Keratinocyte (primary cell): ENCODE measurements around the gene MOGAT2. TPM values are rescaled to one million over a fixed set of nuclear protein-coding genes. Genes with fewer than 3 reads are reported as not detected.

Source experiments
- DNase-seq: peaks from one replicate; pipeline ENCODE4 v3.0.0-alpha.2; 2011; ENCODE audit warnings: low read depth, missing footprints, low spot score
- FAIRE-seq: peaks from 2 replicates; lab custom pipeline; 2011; peaks lifted over from hg19 to GRCh38; lab: Jason Lieb, UNC
- H2AFZ ChIP-seq: 2 replicates; pipeline ENCODE4 v1.6.0; 2012; ENCODE audit warnings: low read length, control low read depth, inconsistent platforms; ENCODE audit not compliant: control insufficient read depth
- H3K27ac ChIP-seq: 2 replicates; pipeline ENCODE4 v1.5.1; 2011; ENCODE audit warnings: low read length; ENCODE audit not compliant: control insufficient read depth, insufficient read depth
- H3K27me3 ChIP-seq: 3 replicates; pipeline ENCODE4 v1.6.0; 2011; ENCODE audit warnings: low read length; ENCODE audit not compliant: control insufficient read depth, insufficient read depth; ENCODE audit errors: extremely low read depth
- H3K36me3 ChIP-seq, 2 experiments: 2 replicates in 1 of 2; 3 replicates in 1 of 2; pipeline ENCODE4 v1.5.1; 2011; ENCODE audit warnings: low read length in 2 of 2, mild to moderate bottlenecking in 1 of 2; ENCODE audit not compliant: control insufficient read depth in 2 of 2, insufficient read depth in 2 of 2; ENCODE audit errors: extremely low read depth in 1 of 2
- H3K4me1 ChIP-seq: 3 replicates; pipeline ENCODE4 v1.5.1; 2011; ENCODE audit warnings: low read length; ENCODE audit not compliant: control insufficient read depth, insufficient read depth; ENCODE audit errors: extremely low read depth
- H3K4me2 ChIP-seq: 3 replicates; pipeline ENCODE4 v1.6.0; 2011; ENCODE audit warnings: low read depth, low read length; ENCODE audit not compliant: control insufficient read depth, insufficient read depth; ENCODE audit errors: extremely low read depth
- H3K4me3 ChIP-seq, 3 experiments: fragments of 200-600 bp in 1 of 3; sonication (generic) in 1 of 3; 2 replicates in 2 of 3; 3 replicates in 1 of 3; pipeline ENCODE4 v1.5.1; 2011 to 2016; ENCODE audit warnings: low read length in 3 of 3, mild to moderate bottlenecking in 3 of 3, control low read depth in 2 of 3, inconsistent platforms in 1 of 3, low read depth in 1 of 3, mixed read lengths in 1 of 3, mixed run types in 1 of 3, moderate library complexity in 1 of 3; ENCODE audit not compliant: control insufficient read depth in 2 of 3, insufficient read depth in 2 of 3; ENCODE audit errors: extremely low read depth in 1 of 3
- H3K79me2 ChIP-seq: 2 replicates; pipeline ENCODE4 v1.6.0; 2012; ENCODE audit warnings: low read length; ENCODE audit not compliant: control insufficient read depth, insufficient read depth
- H3K9ac ChIP-seq: 3 replicates; pipeline ENCODE4 v1.6.0; 2011; ENCODE audit warnings: low read length; ENCODE audit not compliant: control insufficient read depth, insufficient read depth; ENCODE audit errors: extremely low read depth
- H3K9me1 ChIP-seq: 3 replicates; pipeline ENCODE4 v1.6.0; 2011; ENCODE audit warnings: low read length; ENCODE audit not compliant: control insufficient read depth, insufficient read depth; ENCODE audit errors: extremely low read depth
- H3K9me3 ChIP-seq: 2 replicates; pipeline ENCODE4 v1.5.1; 2012; ENCODE audit warnings: low read depth, low read length; ENCODE audit not compliant: control insufficient read depth
- H4K20me1 ChIP-seq: 3 replicates; pipeline ENCODE4 v1.6.0; 2011; ENCODE audit warnings: low read length; ENCODE audit not compliant: control insufficient read depth, insufficient read depth; ENCODE audit errors: extremely low read depth
- CTCF ChIP-seq, 3 experiments: IDR thresholded peaks in 1 of 3; conservative IDR thresholded peaks in 1 of 3; optimal IDR thresholded peaks in 1 of 3; 2 replicates in 2 of 3; 3 replicates in 1 of 3; pipeline versions ENCODE3 to v1.5.1; 2011; ENCODE audit warnings: low read length in 3 of 3, mild to moderate bottlenecking in 3 of 3, moderate library complexity in 2 of 3, control low read depth in 1 of 3, inconsistent platforms in 1 of 3; ENCODE audit not compliant: insufficient read depth in 2 of 3; ENCODE audit errors: extremely low read depth in 1 of 3
- EZH2 ChIP-seq: IDR thresholded peaks from one replicate; pipeline ENCODE4 v1.6.1; 2012; ENCODE audit warnings: inconsistent platforms, mild to moderate bottlenecking, low read length, moderate library complexity
- dilution Hi-C: fragments of 300-500 bp; cut with MboI; formaldehyde crosslinking; loops from one replicate; pipeline ENCODE4 v1.7.0; 2020; ENCODE audit warnings: low sequenced_read_pairs; ENCODE audit not compliant: extremely low pct_ligation_motif_present
- polyA plus RNA-seq, 5 experiments: library from polyadenylated mRNA; depleted of rRNA in 3 of 5; stranded (reverse) in 3 of 5; stranded (forward) in 1 of 5; unstranded in 1 of 5; fragments of >200 nt; gene quantifications; 1 replicate in 1 of 5; 2 replicates in 3 of 5; 3 replicates in 1 of 5; pipeline versions ENCODE4 v1.2.1 to v1.2.3, GENCODE V29; 2011 to 2012; ENCODE audit warnings: missing spikeins in 2 of 5, low read depth in 1 of 5, low replicate concordance in 1 of 5

Gene MOGAT2
- polyA plus RNA-seq, 1 donor (not counting 4 experiments of a cell fraction or from before 2014, with no cell fraction given): not detected

- dilution Hi-C loops: no loop called here
- no peaks in the 10 kb centered on the region for H3K9me1 ChIP-seq
- H3K36me3 ChIP-seq: no peaks in the 10 kb centered on the region
- no peak overlapping the region for H3K27ac ChIP-seq
- no peak overlapping the region for H3K4me2 ChIP-seq
- H3K79me2 ChIP-seq: no peaks in the 10 kb centered on the region
- no peak for DNase-seq
- peaks cover 13% of the 10 kb centered on the region for H3K4me1 ChIP-seq
- H2AFZ ChIP-seq: no peak overlapping the region
- TF ChIP-seq EZH2: no peak
- no peak for TF ChIP-seq CTCF (optimal IDR thresholded peaks at IDR 0.05 in 1 of 3, IDR thresholded peaks at IDR 0.05 in 1 of 3, conservative IDR thresholded peaks at IDR 0.05 in 1 of 3; ENCODE audit: extremely low read depth in 1 of 3, insufficient read depth in 2 of 3, low read length in 3 of 3)
- H3K27me3 ChIP-seq: peaks cover 30% of the 10 kb centered on the region
- H3K4me3 ChIP-seq: no peak overlapping the region
- no peaks in the 10 kb centered on the region for H4K20me1 ChIP-seq
- no peaks in the 10 kb centered on the region for H3K9me3 ChIP-seq
- FAIRE-seq: no peak
- H3K9ac ChIP-seq: no peak overlapping the region
Measured at GRCh38 chr11:75773595-75774353, 56.1 kb downstream of the MOGAT2 start.

GRCh38 chr11:75775056-75775455 is 57.4 kb downstream of the MOGAT2 start:
- FAIRE-seq (no peak), DNase-seq (no peak)
- H4K20me1 ChIP-seq: no peaks in the 10 kb centered on the region
- H3K27ac ChIP-seq: no peak overlapping the region
- no peaks in the 10 kb centered on the region for H3K9me1 ChIP-seq
- H3K4me1 ChIP-seq: peaks cover 8% of the 10 kb centered on the region
- no peak overlapping the region for H2AFZ ChIP-seq
- no peaks in the 10 kb centered on the region for H3K36me3 ChIP-seq
- dilution Hi-C loops: no loop called here
- H3K27me3 ChIP-seq: peaks cover 17% of the 10 kb centered on the region
- no peak for TF ChIP-seq EZH2
- TF ChIP-seq CTCF (optimal IDR thresholded peaks at IDR 0.05 in 1 of 3, IDR thresholded peaks at IDR 0.05 in 1 of 3, conservative IDR thresholded peaks at IDR 0.05 in 1 of 3; ENCODE audit: extremely low read depth in 1 of 3, insufficient read depth in 2 of 3, low read length in 3 of 3): no peak
- no peak overlapping the region for H3K4me3 ChIP-seq
- H3K9ac ChIP-seq: no peak overlapping the region
- no peaks in the 10 kb centered on the region for H3K9me3 ChIP-seq
- no peak overlapping the region for H3K4me2 ChIP-seq
- no peaks in the 10 kb centered on the region for H3K79me2 ChIP-seq
